MM.1S (cell line): ENCODE results near the gene ELOVL2.

ENCODE experiments used
- DNase-seq: peaks from one replicate; pipeline ENCODE4 v3.0.0-alpha.2; 2015
- H2AFZ ChIP-seq: fragments of 300-600 bp; sonication (generic); 2 replicates; pipeline ENCODE4 v1.6.0; 2016; ENCODE audit warnings: antibody characterized with exemption, low read length
- H3F3A ChIP-seq: fragments of 300-600 bp; sonication (generic); 2 replicates; pipeline ENCODE4 v1.6.1; 2016; ENCODE audit warnings: mild to moderate bottlenecking, antibody characterized with exemption, low read length, moderate library complexity, mixed read lengths; ENCODE audit not compliant: insufficient read depth
- H3K27ac ChIP-seq: fragments of 300-600 bp; sonication (generic); 2 replicates; pipeline ENCODE4 v1.5.1; 2016; ENCODE audit warnings: mild to moderate bottlenecking, low read length
- H3K27me3 ChIP-seq: fragments of 300-600 bp; sonication (generic); replicated peaks from 2 replicates; pipeline ENCODE4 v1.6.0; 2016; ENCODE audit warnings: low read length; ENCODE audit not compliant: insufficient read depth
- H3K36me3 ChIP-seq: fragments of 300-600 bp; sonication (generic); replicated peaks from 2 replicates; pipeline ENCODE4 v1.6.1; 2016; ENCODE audit warnings: mild to moderate bottlenecking, low read length, mixed read lengths; ENCODE audit not compliant: insufficient read depth
- H3K4me1 ChIP-seq: fragments of 300-600 bp; sonication (generic); 2 replicates; pipeline ENCODE4 v1.6.1; 2016; ENCODE audit warnings: low read length, mixed read lengths
- H3K4me2 ChIP-seq: fragments of 300-600 bp; sonication (generic); 2 replicates; pipeline ENCODE4 v1.6.0; 2016; ENCODE audit warnings: low read depth, low read length
- H3K4me3 ChIP-seq: fragments of 300-600 bp; sonication (generic); 2 replicates; pipeline ENCODE4 v1.5.1; 2016; ENCODE audit warnings: low read length, mixed read lengths
- H3K79me2 ChIP-seq: fragments of 300-600 bp; sonication (generic); 2 replicates; pipeline ENCODE4 v1.6.1; 2016; ENCODE audit warnings: mixed run types, low read length, mixed read lengths
- H3K9ac ChIP-seq: fragments of 300-600 bp; sonication (generic); 2 replicates; pipeline ENCODE4 v1.6.1; 2016; ENCODE audit warnings: low read length, mixed read lengths
- H3K9me2 ChIP-seq: fragments of 300-600 bp; sonication (generic); replicated peaks from 2 replicates; pipeline ENCODE4 v1.6.1; 2016; ENCODE audit warnings: mild to moderate bottlenecking, low read length, mixed read lengths; ENCODE audit not compliant: insufficient read depth
- H3K9me3 ChIP-seq: fragments of 300-600 bp; sonication (generic); replicated peaks from 2 replicates; pipeline ENCODE4 v1.6.1; 2016; ENCODE audit warnings: mild to moderate bottlenecking, low read length, mixed read lengths; ENCODE audit not compliant: insufficient read depth
- H4K20me1 ChIP-seq: fragments of 300-600 bp; sonication (generic); 2 replicates; pipeline ENCODE4 v1.6.1; 2016; ENCODE audit warnings: mild to moderate bottlenecking, low read length, moderate library complexity, mixed read lengths; ENCODE audit not compliant: insufficient read depth
- EZH2 ChIP-seq: fragments of 300-600 bp; sonication (generic); optimal IDR thresholded peaks from 2 replicates; pipeline ENCODE3; 2017; ENCODE audit warnings: low read depth, mild to moderate bottlenecking, antibody characterized with exemption, low read length, mixed read lengths
- EZH2phosphoT487 ChIP-seq: fragments of 300-600 bp; sonication (generic); IDR thresholded peaks from 2 replicates; pipeline ENCODE4 v1.6.1; 2018; ENCODE audit warnings: antibody characterized with exemption, low read length
- TF ChIP-seq, protein P1 (sequence below): fragments of 300-600 bp; sonication (generic); IDR thresholded peaks from 2 replicates; pipeline ENCODE4 v1.5.1; 2016; ENCODE audit warnings: antibody characterized with exemption, low read length, mixed read lengths

Gene ELOVL2

GRCh38 chr6:11044712-11045167 lies 635 bp upstream of the ELOVL2 start:
- no peaks in the 10 kb centered on the region for H3K9me2 ChIP-seq
- H3K27me3 ChIP-seq, result no peaks in the 10 kb centered on the region; the same call in 1 of the 2 replicates
- H3K36me3 ChIP-seq, result no peaks in the 10 kb centered on the region
- no peak overlapping the region for H3K4me2 ChIP-seq
- no peak overlapping the region for H3K27ac ChIP-seq
- H3K9ac ChIP-seq, result no peak overlapping the region
- H3K4me3 ChIP-seq, result peak overlapping the region; percentile 38; the same call in 1 of the 2 replicates
- TF ChIP-seq, protein P1, sequence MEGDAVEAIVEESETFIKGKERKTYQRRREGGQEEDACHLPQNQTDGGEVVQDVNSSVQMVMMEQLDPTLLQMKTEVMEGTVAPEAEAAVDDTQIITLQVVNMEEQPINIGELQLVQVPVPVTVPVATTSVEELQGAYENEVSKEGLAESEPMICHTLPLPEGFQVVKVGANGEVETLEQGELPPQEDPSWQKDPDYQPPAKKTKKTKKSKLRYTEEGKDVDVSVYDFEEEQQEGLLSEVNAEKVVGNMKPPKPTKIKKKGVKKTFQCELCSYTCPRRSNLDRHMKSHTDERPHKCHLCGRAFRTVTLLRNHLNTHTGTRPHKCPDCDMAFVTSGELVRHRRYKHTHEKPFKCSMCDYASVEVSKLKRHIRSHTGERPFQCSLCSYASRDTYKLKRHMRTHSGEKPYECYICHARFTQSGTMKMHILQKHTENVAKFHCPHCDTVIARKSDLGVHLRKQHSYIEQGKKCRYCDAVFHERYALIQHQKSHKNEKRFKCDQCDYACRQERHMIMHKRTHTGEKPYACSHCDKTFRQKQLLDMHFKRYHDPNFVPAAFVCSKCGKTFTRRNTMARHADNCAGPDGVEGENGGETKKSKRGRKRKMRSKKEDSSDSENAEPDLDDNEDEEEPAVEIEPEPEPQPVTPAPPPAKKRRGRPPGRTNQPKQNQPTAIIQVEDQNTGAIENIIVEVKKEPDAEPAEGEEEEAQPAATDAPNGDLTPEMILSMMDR, result no peak
- no peak for TF ChIP-seq EZH2
- DNase-seq, result no peak
- H3K9me3 ChIP-seq, result no peaks in the 10 kb centered on the region
- H4K20me1 ChIP-seq, result no peaks in the 10 kb centered on the region
- H2AFZ ChIP-seq, result no peak overlapping the region
- H3K79me2 ChIP-seq, result no peaks in the 10 kb centered on the region
- H3F3A ChIP-seq, result no peaks in the 10 kb centered on the region
- H3K4me1 ChIP-seq, result no peaks in the 10 kb centered on the region

DNA sequence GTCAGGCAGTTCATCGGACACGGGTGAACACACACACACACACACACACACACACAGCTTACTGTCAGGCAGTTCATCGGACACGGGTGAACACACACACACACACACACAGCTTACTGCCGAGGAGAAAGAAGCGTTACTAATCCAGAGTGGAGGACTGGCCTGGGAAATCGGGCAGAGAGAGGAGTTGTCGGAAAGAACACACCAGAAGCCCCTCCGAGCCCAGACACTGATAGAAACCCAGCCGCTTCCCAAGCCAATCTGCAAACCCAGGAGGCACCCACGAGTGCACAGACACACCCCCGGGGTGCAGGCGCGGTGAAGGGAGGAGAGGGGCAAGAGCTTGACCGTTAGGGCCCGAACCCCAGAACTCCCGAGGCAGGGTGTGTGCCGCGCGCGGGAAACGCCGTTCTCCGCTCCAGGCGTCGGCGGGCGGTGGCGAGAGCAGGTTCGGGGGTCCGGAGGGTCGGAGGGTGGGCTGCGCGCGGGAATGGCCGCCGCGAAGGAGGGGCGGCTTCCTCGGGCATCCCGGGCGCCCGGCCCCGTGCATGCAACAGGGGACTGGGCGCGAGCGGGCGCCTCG lies 636 bp downstream of the ELOVL2 start:
- no peaks in the 10 kb centered on the region for H3K9me2 ChIP-seq
- H3F3A ChIP-seq, result no peaks in the 10 kb centered on the region
- no peaks in the 10 kb centered on the region; the same call in 1 of the 2 replicates for H3K27me3 ChIP-seq
- H3K79me2 ChIP-seq, result no peaks in the 10 kb centered on the region
- no peaks in the 10 kb centered on the region for H3K36me3 ChIP-seq
- no peak overlapping the region for H3K4me3 ChIP-seq
- no peak overlapping the region for H2AFZ ChIP-seq
- no peak overlapping the region for H3K4me2 ChIP-seq
- TF ChIP-seq, protein P1, result no peak
- TF ChIP-seq EZH2, result no peak
- TF ChIP-seq EZH2phosphoT487, result no peak
- no peaks in the 10 kb centered on the region for H3K9me3 ChIP-seq
- no peaks in the 10 kb centered on the region for H3K4me1 ChIP-seq
- no peak overlapping the region for H3K9ac ChIP-seq
- no peaks in the 10 kb centered on the region for H4K20me1 ChIP-seq
- H3K27ac ChIP-seq, result no peak overlapping the region
- no peak for DNase-seq

GRCh38 chr6:11042750-11043377 lies 1.2 kb downstream of the ELOVL2 start:
- Histone ChIP-seq H3K27me3 (no peaks in the 10 kb centered on the region; the same call in 1 of the 2 replicates), H3K4me3 (no peak overlapping the region), H3K9ac (no peak overlapping the region), H3K27ac (no peak overlapping the region), H3F3A (no peaks in the 10 kb centered on the region), H3K4me2 (no peak overlapping the region), H3K79me2 (no peaks in the 10 kb centered on the region), H3K36me3 (no peaks in the 10 kb centered on the region), H2AFZ (no peak overlapping the region), H3K4me1 (no peaks in the 10 kb centered on the region), H4K20me1 (no peaks in the 10 kb centered on the region), H3K9me3 (no peaks in the 10 kb centered on the region), H3K9me2 (no peaks in the 10 kb centered on the region)
- TF ChIP-seq EZH2phosphoT487 (no peak), EZH2 (no peak)
- TF ChIP-seq, protein P1, result no peak
- DNase-seq, result no peak
